ENCODE results near the gene ARHGEF7.

GRCh38 chr13:111291908-111292307 lies 176.8 kb downstream of the ARHGEF7 start:
- TF ChIP-seq, protein P1, sequence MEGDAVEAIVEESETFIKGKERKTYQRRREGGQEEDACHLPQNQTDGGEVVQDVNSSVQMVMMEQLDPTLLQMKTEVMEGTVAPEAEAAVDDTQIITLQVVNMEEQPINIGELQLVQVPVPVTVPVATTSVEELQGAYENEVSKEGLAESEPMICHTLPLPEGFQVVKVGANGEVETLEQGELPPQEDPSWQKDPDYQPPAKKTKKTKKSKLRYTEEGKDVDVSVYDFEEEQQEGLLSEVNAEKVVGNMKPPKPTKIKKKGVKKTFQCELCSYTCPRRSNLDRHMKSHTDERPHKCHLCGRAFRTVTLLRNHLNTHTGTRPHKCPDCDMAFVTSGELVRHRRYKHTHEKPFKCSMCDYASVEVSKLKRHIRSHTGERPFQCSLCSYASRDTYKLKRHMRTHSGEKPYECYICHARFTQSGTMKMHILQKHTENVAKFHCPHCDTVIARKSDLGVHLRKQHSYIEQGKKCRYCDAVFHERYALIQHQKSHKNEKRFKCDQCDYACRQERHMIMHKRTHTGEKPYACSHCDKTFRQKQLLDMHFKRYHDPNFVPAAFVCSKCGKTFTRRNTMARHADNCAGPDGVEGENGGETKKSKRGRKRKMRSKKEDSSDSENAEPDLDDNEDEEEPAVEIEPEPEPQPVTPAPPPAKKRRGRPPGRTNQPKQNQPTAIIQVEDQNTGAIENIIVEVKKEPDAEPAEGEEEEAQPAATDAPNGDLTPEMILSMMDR (IDR thresholded peaks at IDR 0.05) = no peak
- TF ChIP-seq POLR2A (IDR thresholded peaks at IDR 0.05) = no peak
